SK-N-MC (cell line): ENCODE measurements around the gene BRAF.

Experiments
- EZH2 ChIP-seq: fragments of 200-600 bp; sonication (generic); IDR thresholded peaks from one replicate; pipeline ENCODE4 v1.6.1; 2017; ENCODE audit warnings: antibody characterized with exemption
- FOXP2 ChIP-seq: optimal IDR thresholded peaks from 2 replicates; pipeline ENCODE3; 2011; ENCODE audit warnings: mild to moderate bottlenecking, moderate library complexity; ENCODE audit not compliant: insufficient read depth; ENCODE audit errors: extremely low read length, control extremely low read depth
- POLR2AphosphoS5 ChIP-seq: IDR thresholded peaks from 2 replicates; pipeline ENCODE4 v1.6.1; 2012; ENCODE audit warnings: mild to moderate bottlenecking, low read depth, low read length, borderline replicate concordance

GRCh38 chr7:140869430-140869829, 55.3 kb downstream of the BRAF start:
- TF ChIP-seq POLR2AphosphoS5 = no peak
- no peak for TF ChIP-seq EZH2
- no peak for TF ChIP-seq FOXP2
